Progenitor cell of endocrine pancreas (in vitro differentiated cells): ENCODE results near the gene MME. TPM values are rescaled to one million over a fixed set of nuclear protein-coding genes. Genes with fewer than 3 reads are reported as not detected.

Source experiments
- DNase-seq: peaks from one replicate; pipeline ENCODE4 v3.0.0; 2021; ENCODE audit warnings: low spot score; ENCODE audit not compliant: unreplicated experiment
- H3K27ac Mint-ChIP-seq: 2 replicates; pipeline ENCODE4 v1.8.0; 2021; ENCODE audit warnings: mild to moderate bottlenecking, moderate library complexity, mixed read lengths
- H3K27me3 Mint-ChIP-seq: 2 replicates; pipeline ENCODE4 v1.8.0; 2021; ENCODE audit warnings: mixed read lengths
- H3K36me3 Mint-ChIP-seq: 2 replicates; pipeline ENCODE4 v1.8.0; 2022; ENCODE audit warnings: mixed read lengths; ENCODE audit not compliant: insufficient read depth
- H3K4me1 Mint-ChIP-seq: 2 replicates; pipeline ENCODE4 v1.8.0; 2021; ENCODE audit warnings: low read depth, mixed read lengths
- H3K4me3 Mint-ChIP-seq: 2 replicates; pipeline ENCODE4 v1.8.0; 2021; ENCODE audit warnings: low read depth, mild to moderate bottlenecking, moderate library complexity, mixed read lengths
- H3K9me3 Mint-ChIP-seq: 2 replicates; pipeline ENCODE4 v1.8.0; 2021; ENCODE audit warnings: low read depth, mixed read lengths
- CTCF ChIP-seq: fragments of 200-600 bp; sonication (generic); IDR thresholded peaks from one replicate; pipeline ENCODE4 v1.5.0; 2021; ENCODE audit warnings: antibody characterized with exemption, mild to moderate bottlenecking; ENCODE audit not compliant: unreplicated experiment
- total RNA-seq: library from RNA; stranded (reverse); gene quantifications from 2 replicates; pipeline ENCODE4 v1.2.1, GENCODE V29; 2021

The MME gene
- total RNA-seq, 1 donor from 2014 or later, result 0.93 TPM

GRCh38 chr3:155149494-155149893 is 69.4 kb downstream of the MME start:
- Mint-ChIP-seq H3K27me3 (no peaks in the 10 kb centered on the region), H3K36me3 (no peaks in the 10 kb centered on the region), H3K27ac (no peak overlapping the region), H3K4me3 (no peak overlapping the region), H3K4me1 (no peaks in the 10 kb centered on the region), H3K9me3 (no peaks in the 10 kb centered on the region)
- no peak for DNase-seq
- no peak for TF ChIP-seq CTCF

GRCh38 chr3:155153242-155154186 is 73.4 kb downstream of the MME start:
- Mint-ChIP-seq H3K36me3 (no peaks in the 10 kb centered on the region), H3K9me3 (no peaks in the 10 kb centered on the region), H3K27me3 (no peaks in the 10 kb centered on the region), H3K4me1 (no peaks in the 10 kb centered on the region), H3K4me3 (no peak overlapping the region), H3K27ac (no peak overlapping the region)
- DNase-seq, result no peak
- TF ChIP-seq CTCF, result no peak

DNA sequence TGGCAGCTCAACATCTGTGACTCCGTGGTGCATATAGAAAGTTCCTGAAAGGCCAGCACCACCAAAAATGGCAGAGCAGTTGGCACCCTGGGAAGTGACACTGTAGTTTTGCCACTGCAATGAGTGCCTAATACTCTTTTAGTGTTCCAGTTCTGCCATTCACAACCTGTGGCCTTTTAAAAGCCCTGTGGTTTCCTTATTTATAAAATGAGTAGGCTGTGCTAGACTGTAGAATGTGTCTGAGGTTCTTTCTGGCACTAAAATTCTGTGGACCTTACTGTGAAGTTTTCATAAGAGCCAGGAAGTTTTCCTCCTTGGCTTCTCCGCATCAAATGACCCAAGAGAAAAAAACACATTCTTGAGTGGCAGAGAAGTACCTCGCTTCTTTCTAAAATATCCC is 74.1 kb downstream of the MME start:
- no peak for TF ChIP-seq CTCF
- DNase-seq, result no peak
- Mint-ChIP-seq H3K4me3 (no peak overlapping the region), H3K4me1 (no peaks in the 10 kb centered on the region), H3K36me3 (no peaks in the 10 kb centered on the region), H3K27ac (no peak overlapping the region), H3K27me3 (no peaks in the 10 kb centered on the region), H3K9me3 (no peaks in the 10 kb centered on the region)

DNA sequence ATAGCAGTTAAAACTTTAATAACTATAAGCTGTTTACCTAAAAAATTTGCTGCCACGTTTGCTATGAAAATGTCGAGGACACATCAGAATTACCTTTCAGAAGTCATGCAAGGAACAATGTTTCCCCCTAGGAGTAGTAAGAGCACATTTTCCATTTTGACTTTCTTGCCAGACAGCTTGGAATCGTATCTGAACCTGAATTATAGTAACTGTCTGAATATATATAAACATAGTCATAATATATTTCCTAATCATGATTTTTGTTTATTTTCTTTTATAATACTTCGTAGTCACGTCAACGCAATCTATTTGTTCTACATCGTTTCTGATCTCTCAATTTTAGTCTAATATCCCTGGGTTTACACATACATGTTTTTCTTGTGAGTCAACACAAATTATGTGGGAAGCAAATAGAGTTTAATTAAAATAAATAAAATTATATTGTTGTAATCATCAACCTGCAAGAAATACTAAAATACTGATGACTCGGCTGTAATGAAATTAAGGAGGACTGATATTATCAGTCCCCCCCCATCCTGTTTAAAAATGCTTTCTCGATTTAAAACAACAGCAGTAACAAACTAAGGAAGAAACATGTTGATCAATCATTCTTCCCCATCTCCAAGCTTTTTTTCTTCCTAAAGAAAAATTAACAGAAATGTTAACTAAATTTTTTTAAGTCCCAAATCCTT is 78.4 kb downstream of the MME start:
- no peaks in the 10 kb centered on the region for H3K27me3 Mint-ChIP-seq
- DNase-seq, result no peak
- H3K4me3 Mint-ChIP-seq, result no peak overlapping the region
- no peak for TF ChIP-seq CTCF
- no peaks in the 10 kb centered on the region for H3K9me3 Mint-ChIP-seq
- H3K4me1 Mint-ChIP-seq, result no peaks in the 10 kb centered on the region
- H3K36me3 Mint-ChIP-seq, result no peaks in the 10 kb centered on the region
- H3K27ac Mint-ChIP-seq, result no peak overlapping the region

GRCh38 chr3:155159301-155159700 is 79.2 kb downstream of the MME start:
- Mint-ChIP-seq H3K27me3 (no peaks in the 10 kb centered on the region), H3K36me3 (no peaks in the 10 kb centered on the region), H3K4me3 (no peak overlapping the region), H3K9me3 (no peaks in the 10 kb centered on the region), H3K27ac (no peak overlapping the region), H3K4me1 (no peaks in the 10 kb centered on the region)
- no peak for DNase-seq
- no peak for TF ChIP-seq CTCF
